Left renal cortex interstitium (tissue), 4 donors: Measurements from ENCODE around the gene EPHA4. TPM values are rescaled to one million over a fixed set of nuclear protein-coding genes. Genes with fewer than 3 reads are reported as not detected.
"Not testable (repeated sequence)": the region's sequence is repeated elsewhere in the genome, so short reads cannot be mapped to it uniquely, and the experiment has no call there.

Experiments
- DNase-seq, 4 donors: peaks; one replicate each; pipeline ENCODE4 v3.0.0-alpha.2; 2013; ENCODE audit warnings: low read depth in 4 of 4, low spot score in 2 of 4, missing footprints in 1 of 4
- polyA plus RNA-seq, 4 donors: library from polyadenylated mRNA; unstranded; fragments of 120-200 nt; gene quantifications; one replicate each; pipeline ENCODE4 v1.2.1, GENCODE V29; 2013; ENCODE audit not compliant: insufficient read length in 4 of 4

The EPHA4 gene
- polyA plus RNA-seq, 4 donors: 53.7 to 64.7 (median 55.8) TPM

- DNase-seq: no peak
Observed at GRCh38 chr2:221513232-221513631, 58.9 kb downstream of the EPHA4 start.

GRCh38 chr2:221511325-221511724 lies 60.8 kb downstream of the EPHA4 start:
- DNase-seq: not testable (repeated sequence)

GRCh38 chr2:221506469-221506868 lies 65.6 kb downstream of the EPHA4 start:
- no peak for DNase-seq

GRCh38 chr2:221505605-221506004 lies 66.5 kb downstream of the EPHA4 start:
- DNase-seq: no peak

- DNase-seq: no peak
Observed at GRCh38 chr2:221504905-221505304, 67.2 kb downstream of the EPHA4 start.

- no peak for DNase-seq
Observed at GRCh38 chr2:221503965-221504364, 68.1 kb downstream of the EPHA4 start.

GRCh38 chr2:221502270-221503010 lies 69.7 kb downstream of the EPHA4 start:
- peak in 1 of 4 donors; percentile 48 for DNase-seq

GRCh38 chr2:221501883-221502269 lies 70.2 kb downstream of the EPHA4 start:
- DNase-seq: no peak

- DNase-seq: no peak
Observed at GRCh38 chr2:221501210-221501882, 70.8 kb downstream of the EPHA4 start.

GRCh38 chr2:221500501-221501209 lies 71.4 kb downstream of the EPHA4 start:
- DNase-seq: no peak

GRCh38 chr2:221495731-221496130 lies 76.4 kb downstream of the EPHA4 start:
- DNase-seq: no peak

GRCh38 chr2:221494556-221494955 lies 77.5 kb downstream of the EPHA4 start:
- DNase-seq: no peak

GRCh38 chr2:221493391-221493790 lies 78.7 kb downstream of the EPHA4 start:
- DNase-seq: no peak

- no peak for DNase-seq
Observed at GRCh38 chr2:221492636-221493035, 79.5 kb downstream of the EPHA4 start.

GRCh38 chr2:221490506-221491060 lies 81.5 kb downstream of the EPHA4 start:
- no peak for DNase-seq

GRCh38 chr2:221488136-221488807 lies 83.8 kb downstream of the EPHA4 start:
- no peak for DNase-seq

GRCh38 chr2:221486106-221486505 lies 86.0 kb downstream of the EPHA4 start:
- no peak for DNase-seq

- DNase-seq: no peak
Observed at GRCh38 chr2:221485503-221485870, 86.6 kb downstream of the EPHA4 start.

- no peak for DNase-seq
Observed at GRCh38 chr2:221484761-221485502, 87.2 kb downstream of the EPHA4 start.
